Measurements from ENCODE around the gene ARAF. TPM values are rescaled to one million over a fixed set of nuclear protein-coding genes. Genes with fewer than 3 reads are reported as not detected.

The ARAF gene
- total RNA-seq, 1 donor from 2014 or later, result 96.5 TPM

GRCh38 chrX:47620303-47620685 is 59.3 kb downstream of the ARAF start:
- no peak for DNase-seq (ENCODE audit: low spot score)

Other genes with a start within 250 kb of the ARAF start
- gene ZNF157, start 190.6 kb upstream of the ARAF start, total RNA-seq, result 0.29 TPM
- gene ZNF41, start 78.0 kb upstream of the ARAF start, total RNA-seq, result 11.1 TPM
- 574 TPM for gene TIMP1, start 21.2 kb downstream of the ARAF start, total RNA-seq
- 0.55 TPM for gene SYN1, start 58.7 kb downstream of the ARAF start, total RNA-seq
- 2.4 TPM for gene CFP, start 68.7 kb downstream of the ARAF start, total RNA-seq
- gene ELK1, start 89.4 kb downstream of the ARAF start, total RNA-seq, result 28.7 TPM
- gene UXT, start 98.0 kb downstream of the ARAF start, total RNA-seq, result 81.8 TPM

All from mucosa of gallbladder (tissue), 1 donor.